GM23338 (cell line): Measurements from ENCODE around the gene PSMD4. TPM values are rescaled to one million over a fixed set of nuclear protein-coding genes. Genes with fewer than 3 reads are reported as not detected.
"Not testable (repeated sequence)": the region's sequence is repeated elsewhere in the genome, so short reads cannot be mapped to it uniquely, and the experiment has no call there.

Experiments used
- ATAC-seq: fragments of 200-7000 bp; cut with Tn5 transposase; 3 replicates; pipeline ENCODE4 v1.9.1; 2020
- DNase-seq: peaks from one replicate; pipeline ENCODE4 v3.0.0-alpha.2; 2015; ENCODE audit warnings: low spot score
- H2AFZ ChIP-seq: fragments of 200-600 bp; sonication (generic); 2 replicates; pipeline ENCODE4 v1.8.0; 2016; ENCODE audit warnings: antibody characterized with exemption, mild to moderate bottlenecking, moderate library complexity
- H3F3A ChIP-seq: fragments of 200-600 bp; sonication (generic); replicated peaks from 2 replicates; pipeline ENCODE4 v1.8.0; 2017; ENCODE audit warnings: antibody characterized with exemption, mixed run types, low read depth
- H3K27ac ChIP-seq: fragments of 200-600 bp; sonication (generic); 2 replicates; pipeline ENCODE4 v1.6.1; 2016; ENCODE audit warnings: low read depth
- H3K27me3 ChIP-seq: fragments of 200-600 bp; sonication (generic); 2 replicates; pipeline ENCODE4 v1.8.0; 2016; ENCODE audit warnings: mild to moderate bottlenecking, mixed run types, moderate library complexity; ENCODE audit not compliant: insufficient read depth
- H3K36me3 ChIP-seq: fragments of 200-600 bp; sonication (generic); 2 replicates; pipeline ENCODE4 v1.8.0; 2016; ENCODE audit warnings: mild to moderate bottlenecking; ENCODE audit not compliant: insufficient read depth
- H3K4me1 ChIP-seq: fragments of 200-600 bp; sonication (generic); 2 replicates; pipeline ENCODE4 v1.8.0; 2016; ENCODE audit warnings: mild to moderate bottlenecking, moderate library complexity; ENCODE audit not compliant: insufficient read depth
- H3K4me2 ChIP-seq: fragments of 200-600 bp; sonication (generic); 2 replicates; pipeline ENCODE4 v1.7.1; 2017; ENCODE audit warnings: mixed run types
- H3K4me3 ChIP-seq: fragments of 200-600 bp; sonication (generic); 2 replicates; pipeline ENCODE4 v1.6.1; 2016; ENCODE audit warnings: mixed run types
- H3K79me2 ChIP-seq: fragments of 200-600 bp; sonication (generic); replicated peaks from 2 replicates; pipeline ENCODE4 v1.8.0; 2017; ENCODE audit warnings: mild to moderate bottlenecking; ENCODE audit not compliant: insufficient read depth
- H3K9me2 ChIP-seq: fragments of 200-600 bp; sonication (generic); 2 replicates; pipeline ENCODE4 v1.8.0; 2017; ENCODE audit not compliant: insufficient read depth
- H4K20me1 ChIP-seq: fragments of 200-600 bp; sonication (generic); replicated peaks from 2 replicates; pipeline ENCODE4 v1.8.0; 2017; ENCODE audit warnings: mild to moderate bottlenecking; ENCODE audit not compliant: insufficient read depth
- H3K27ac Mint-ChIP-seq: 2 replicates; pipeline ENCODE4 v1.8.0; 2020; ENCODE audit warnings: inconsistent platforms, mild to moderate bottlenecking, moderate library complexity, mixed read lengths
- H3K27me3 Mint-ChIP-seq: 3 replicates; pipeline ENCODE4 v1.8.0; 2022; ENCODE audit warnings: low read depth, mild to moderate bottlenecking, moderate library complexity, mixed read lengths, inconsistent platforms; ENCODE audit not compliant: insufficient read depth, poor library complexity
- H3K36me3 Mint-ChIP-seq: 3 replicates; pipeline ENCODE4 v1.8.0; 2021; ENCODE audit warnings: low read depth, mild to moderate bottlenecking, inconsistent platforms, moderate library complexity, mixed read lengths
- H3K4me1 Mint-ChIP-seq: 3 replicates; pipeline ENCODE4 v1.8.0; 2020; ENCODE audit warnings: mild to moderate bottlenecking, inconsistent platforms, mixed read lengths
- H3K4me3 Mint-ChIP-seq: 3 replicates; pipeline ENCODE4 v1.8.0; 2021; ENCODE audit warnings: moderate library complexity, mild to moderate bottlenecking, inconsistent platforms, mixed read lengths
- H3K9me3 Mint-ChIP-seq: 3 replicates; pipeline ENCODE4 v1.8.0; 2020; ENCODE audit warnings: moderate library complexity, mild to moderate bottlenecking, inconsistent platforms, mixed read lengths
- CREB1 ChIP-seq: fragments of 250-450 bp; sonication (Bioruptor Pico); IDR thresholded peaks from 2 replicates; pipeline ENCODE4 v1.5.0; 2020; ENCODE audit warnings: low read depth, mild to moderate bottlenecking, moderate library complexity
- CTCF ChIP-seq, 2 experiments: fragments of 200-600 bp in 1 of 2; sonication (generic) in 1 of 2; conservative IDR thresholded peaks; 2 replicates each; pipeline versions ENCODE4 v1.5.1 to v1.6.1; 2016 to 2017; ENCODE audit warnings: antibody characterized with exemption in 2 of 2, low read depth in 2 of 2, mild to moderate bottlenecking in 2 of 2, moderate library complexity in 1 of 2
- EZH2 ChIP-seq: fragments of 200-600 bp; sonication (generic); IDR thresholded peaks from one replicate; pipeline ENCODE4 v1.8.0; 2017; ENCODE audit warnings: antibody characterized with exemption, mild to moderate bottlenecking, low read depth; ENCODE audit not compliant: unreplicated experiment
- EZH2phosphoT487 ChIP-seq: fragments of 200-600 bp; sonication (generic); IDR thresholded peaks from one replicate; pipeline ENCODE4 v1.8.1; 2018; ENCODE audit warnings: antibody characterized with exemption; ENCODE audit not compliant: unreplicated experiment
- JUNB ChIP-seq: IDR thresholded peaks from one replicate; pipeline ENCODE4 v1.6.1; 2016; ENCODE audit warnings: antibody characterized with exemption; ENCODE audit not compliant: unreplicated experiment
- POLR2AphosphoS5 ChIP-seq: IDR thresholded peaks from 2 replicates; pipeline ENCODE4 v1.6.1; 2016; ENCODE audit warnings: antibody characterized with exemption, low read depth
- STAT1 ChIP-seq: IDR thresholded peaks from one replicate; pipeline ENCODE4 v1.6.1; 2016; ENCODE audit warnings: antibody characterized with exemption; ENCODE audit not compliant: unreplicated experiment
- ZNF114 ChIP-seq: fragments of 250-450 bp; sonication (Bioruptor Pico); IDR thresholded peaks from 2 replicates; pipeline ENCODE4 v1.5.0; 2020; ENCODE audit warnings: mild to moderate bottlenecking, moderate library complexity
- ZNF331 ChIP-seq: fragments of 250-450 bp; sonication (Bioruptor Pico); IDR thresholded peaks from 2 replicates; pipeline ENCODE4 v1.5.0; 2020; ENCODE audit warnings: low read depth, mild to moderate bottlenecking, moderate library complexity
- polyA plus RNA-seq: library from polyadenylated mRNA; unstranded; fragments of >200 nt; fragmentation: Nextera tagmentation; extraction: Ambion mirVana; gene quantifications from 2 replicates; pipeline ENCODE4 v1.2.1, GENCODE V29; 2016
- total RNA-seq: library from RNA; depleted of rRNA; stranded (reverse); fragments of >200 nt; shearing (Covaris generic); gene quantifications from 2 replicates; pipeline ENCODE4 v1.2.3, GENCODE V29; 2014
- TF ChIP-seq, protein P1 (sequence below): fragments of 250-450 bp; sonication (Bioruptor Pico); IDR thresholded peaks from 2 replicates; pipeline ENCODE4 v1.5.0; 2020; ENCODE audit warnings: mild to moderate bottlenecking, moderate library complexity
- TF ChIP-seq, protein P2 (sequence below): IDR thresholded peaks from 2 replicates; pipeline ENCODE4 v1.6.1; 2016; ENCODE audit warnings: antibody characterized with exemption

Gene PSMD4
- total and polyA plus RNA-seq, 2 experiments from 2014 or later: 171 to 235 TPM

DNA sequence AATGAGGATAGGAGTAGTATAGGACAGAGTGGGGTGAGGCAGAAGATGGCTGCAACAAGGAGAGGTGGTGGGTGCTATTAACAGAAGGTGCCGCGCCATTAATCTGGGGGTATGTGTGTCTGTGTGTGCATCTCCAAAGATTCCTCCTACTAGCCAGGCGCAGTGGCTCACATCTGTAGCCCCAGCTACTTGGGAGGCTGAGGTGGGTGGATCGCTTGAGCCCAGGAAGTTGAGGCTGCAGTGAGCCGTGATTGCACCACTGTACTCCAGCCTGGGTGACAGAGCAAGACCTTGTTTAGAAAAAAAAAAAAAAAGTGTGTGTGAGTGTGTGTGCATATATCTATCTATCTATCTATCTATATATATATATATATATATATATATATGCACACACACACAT lies 20.8 kb downstream of the PSMD4 start:
- not testable (repeated sequence) for H3K4me2 ChIP-seq, H2AFZ ChIP-seq, H3K9me2 ChIP-seq, H3K27me3 Mint-ChIP-seq, H3K27ac ChIP-seq, H3K4me3 ChIP-seq, H3K36me3 Mint-ChIP-seq, H3K4me1 Mint-ChIP-seq, H3K36me3 ChIP-seq, H3K4me3 Mint-ChIP-seq, H3K9me3 Mint-ChIP-seq, H3K27me3 ChIP-seq, ATAC-seq, DNase-seq, H3F3A ChIP-seq, H4K20me1 ChIP-seq, H3K4me1 ChIP-seq, H3K27ac Mint-ChIP-seq, H3K79me2 ChIP-seq

DNA sequence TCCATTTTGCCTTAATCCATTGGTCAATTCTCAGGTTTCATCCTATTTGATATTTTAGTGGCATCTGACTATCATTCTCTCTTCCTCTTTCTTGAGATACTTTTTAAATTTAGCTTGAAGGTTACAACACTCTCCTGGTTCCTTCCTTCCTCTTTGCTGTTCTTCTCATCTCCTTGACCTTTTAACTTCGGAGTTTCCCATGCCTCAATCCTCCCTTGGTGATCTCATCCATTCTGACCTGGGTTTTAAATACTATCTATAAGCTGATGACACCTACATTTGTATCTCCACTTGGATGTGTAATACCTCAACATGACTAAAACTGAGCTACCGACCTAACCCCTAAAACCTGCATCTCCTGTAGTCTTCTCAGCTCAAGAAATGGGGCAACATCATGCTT lies 22.7 kb downstream of the PSMD4 start:
- 0 out of 2 replicates have a peak, but pooled peaks cover 3% of the 10 kb centered on the region for H3F3A ChIP-seq
- no peaks in the 10 kb centered on the region for H3K9me2 ChIP-seq
- no peak overlapping the region for H3K4me3 Mint-ChIP-seq
- ATAC-seq: no peak
- H3K4me1 Mint-ChIP-seq: no peaks in the 10 kb centered on the region
- H3K36me3 ChIP-seq: no peaks in the 10 kb centered on the region
- H3K36me3 Mint-ChIP-seq: peaks cover 5% of the 10 kb centered on the region; the same call in 2 of the 3 replicates
- no peaks in the 10 kb centered on the region for H3K79me2 ChIP-seq
- no peak overlapping the region for H2AFZ ChIP-seq
- no peaks in the 10 kb centered on the region for H3K9me3 Mint-ChIP-seq
- H3K4me2 ChIP-seq: no peak overlapping the region
- DNase-seq: no peak
- H3K4me3 ChIP-seq: no peak overlapping the region
- H3K27ac Mint-ChIP-seq: no peak overlapping the region
- H4K20me1 ChIP-seq: no peaks in the 10 kb centered on the region
- peaks cover 13% of the 10 kb centered on the region for H3K27me3 Mint-ChIP-seq
- no peak overlapping the region for H3K27ac ChIP-seq
- no peaks in the 10 kb centered on the region for H3K4me1 ChIP-seq
- H3K27me3 ChIP-seq: no peaks in the 10 kb centered on the region
- TF ChIP-seq EZH2 (no peak), STAT1 (no peak), CTCF (conservative IDR thresholded peaks at IDR 0.05; ENCODE audit: low read depth in 2 of 2) (no peak), EZH2phosphoT487 (no peak), POLR2AphosphoS5 (no peak), ZNF331 (no peak), CREB1 (no peak), ZNF114 (CRISPR knock-in tag) (no peak), JUNB (no peak)
- TF ChIP-seq, protein P1, sequence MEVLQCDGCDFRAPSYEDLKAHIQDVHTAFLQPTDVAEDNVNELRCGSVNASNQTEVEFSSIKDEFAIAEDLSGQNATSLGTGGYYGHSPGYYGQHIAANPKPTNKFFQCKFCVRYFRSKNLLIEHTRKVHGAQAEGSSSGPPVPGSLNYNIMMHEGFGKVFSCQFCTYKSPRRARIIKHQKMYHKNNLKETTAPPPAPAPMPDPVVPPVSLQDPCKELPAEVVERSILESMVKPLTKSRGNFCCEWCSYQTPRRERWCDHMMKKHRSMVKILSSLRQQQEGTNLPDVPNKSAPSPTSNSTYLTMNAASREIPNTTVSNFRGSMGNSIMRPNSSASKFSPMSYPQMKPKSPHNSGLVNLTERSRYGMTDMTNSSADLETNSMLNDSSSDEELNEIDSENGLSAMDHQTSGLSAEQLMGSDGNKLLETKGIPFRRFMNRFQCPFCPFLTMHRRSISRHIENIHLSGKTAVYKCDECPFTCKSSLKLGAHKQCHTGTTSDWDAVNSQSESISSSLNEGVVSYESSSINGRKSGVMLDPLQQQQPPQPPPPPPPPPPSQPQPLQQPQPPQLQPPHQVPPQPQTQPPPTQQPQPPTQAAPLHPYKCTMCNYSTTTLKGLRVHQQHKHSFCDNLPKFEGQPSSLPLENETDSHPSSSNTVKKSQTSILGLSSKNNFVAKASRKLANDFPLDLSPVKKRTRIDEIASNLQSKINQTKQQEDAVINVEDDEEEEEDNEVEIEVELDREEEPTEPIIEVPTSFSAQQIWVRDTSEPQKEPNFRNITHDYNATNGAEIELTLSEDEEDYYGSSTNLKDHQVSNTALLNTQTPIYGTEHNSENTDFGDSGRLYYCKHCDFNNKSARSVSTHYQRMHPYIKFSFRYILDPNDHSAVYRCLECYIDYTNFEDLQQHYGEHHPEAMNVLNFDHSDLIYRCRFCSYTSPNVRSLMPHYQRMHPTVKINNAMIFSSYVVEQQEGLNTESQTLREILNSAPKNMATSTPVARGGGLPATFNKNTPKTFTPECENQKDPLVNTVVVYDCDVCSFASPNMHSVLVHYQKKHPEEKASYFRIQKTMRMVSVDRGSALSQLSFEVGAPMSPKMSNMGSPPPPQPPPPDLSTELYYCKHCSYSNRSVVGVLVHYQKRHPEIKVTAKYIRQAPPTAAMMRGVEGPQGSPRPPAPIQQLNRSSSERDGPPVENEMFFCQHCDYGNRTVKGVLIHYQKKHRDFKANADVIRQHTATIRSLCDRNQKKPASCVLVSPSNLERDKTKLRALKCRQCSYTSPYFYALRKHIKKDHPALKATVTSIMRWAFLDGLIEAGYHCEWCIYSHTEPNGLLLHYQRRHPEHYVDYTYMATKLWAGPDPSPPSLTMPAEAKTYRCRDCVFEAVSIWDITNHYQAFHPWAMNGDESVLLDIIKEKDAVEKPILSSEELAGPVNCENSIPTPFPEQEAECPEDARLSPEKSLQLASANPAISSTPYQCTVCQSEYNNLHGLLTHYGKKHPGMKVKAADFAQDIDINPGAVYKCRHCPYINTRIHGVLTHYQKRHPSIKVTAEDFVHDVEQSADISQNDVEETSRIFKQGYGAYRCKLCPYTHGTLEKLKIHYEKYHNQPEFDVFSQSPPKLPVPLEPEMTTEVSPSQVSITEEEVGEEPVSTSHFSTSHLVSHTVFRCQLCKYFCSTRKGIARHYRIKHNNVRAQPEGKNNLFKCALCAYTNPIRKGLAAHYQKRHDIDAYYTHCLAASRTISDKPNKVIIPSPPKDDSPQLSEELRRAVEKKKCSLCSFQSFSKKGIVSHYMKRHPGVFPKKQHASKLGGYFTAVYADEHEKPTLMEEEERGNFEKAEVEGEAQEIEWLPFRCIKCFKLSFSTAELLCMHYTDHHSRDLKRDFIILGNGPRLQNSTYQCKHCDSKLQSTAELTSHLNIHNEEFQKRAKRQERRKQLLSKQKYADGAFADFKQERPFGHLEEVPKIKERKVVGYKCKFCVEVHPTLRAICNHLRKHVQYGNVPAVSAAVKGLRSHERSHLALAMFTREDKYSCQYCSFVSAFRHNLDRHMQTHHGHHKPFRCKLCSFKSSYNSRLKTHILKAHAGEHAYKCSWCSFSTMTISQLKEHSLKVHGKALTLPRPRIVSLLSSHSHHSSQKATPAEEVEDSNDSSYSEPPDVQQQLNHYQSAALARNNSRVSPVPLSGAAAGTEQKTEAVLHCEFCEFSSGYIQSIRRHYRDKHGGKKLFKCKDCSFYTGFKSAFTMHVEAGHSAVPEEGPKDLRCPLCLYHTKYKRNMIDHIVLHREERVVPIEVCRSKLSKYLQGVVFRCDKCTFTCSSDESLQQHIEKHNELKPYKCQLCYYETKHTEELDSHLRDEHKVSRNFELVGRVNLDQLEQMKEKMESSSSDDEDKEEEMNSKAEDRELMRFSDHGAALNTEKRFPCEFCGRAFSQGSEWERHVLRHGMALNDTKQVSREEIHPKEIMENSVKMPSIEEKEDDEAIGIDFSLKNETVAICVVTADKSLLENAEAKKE (CRISPR knock-in tag): no peak
- TF ChIP-seq, protein P2, sequence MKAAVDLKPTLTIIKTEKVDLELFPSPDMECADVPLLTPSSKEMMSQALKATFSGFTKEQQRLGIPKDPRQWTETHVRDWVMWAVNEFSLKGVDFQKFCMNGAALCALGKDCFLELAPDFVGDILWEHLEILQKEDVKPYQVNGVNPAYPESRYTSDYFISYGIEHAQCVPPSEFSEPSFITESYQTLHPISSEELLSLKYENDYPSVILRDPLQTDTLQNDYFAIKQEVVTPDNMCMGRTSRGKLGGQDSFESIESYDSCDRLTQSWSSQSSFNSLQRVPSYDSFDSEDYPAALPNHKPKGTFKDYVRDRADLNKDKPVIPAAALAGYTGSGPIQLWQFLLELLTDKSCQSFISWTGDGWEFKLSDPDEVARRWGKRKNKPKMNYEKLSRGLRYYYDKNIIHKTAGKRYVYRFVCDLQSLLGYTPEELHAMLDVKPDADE: no peak
